Measurements from ENCODE around the gene RPS8.

- TF ChIP-seq ZNF792 (tag by site-specific recombination; IDR thresholded peaks at IDR 0.05) = no peak
- TF ChIP-seq ZNF580 (tag by site-specific recombination; IDR thresholded peaks at IDR 0.05) = no peak
- no peak for TF ChIP-seq ZBTB26 (tag by site-specific recombination; optimal IDR thresholded peaks at IDR 0.05)
- no peak for TF ChIP-seq ATF2 (tag by site-specific recombination; IDR thresholded peaks at IDR 0.05; ENCODE audit: low read depth)
- no peak for TF ChIP-seq ZNF274 (IDR thresholded peaks at IDR 0.05; ENCODE audit: low read length)
- no peak for TF ChIP-seq ZNF274 (tag by site-specific recombination; IDR thresholded peaks at IDR 0.05; ENCODE audit: borderline replicate concordance)
- TF ChIP-seq ZNF404 (tag by site-specific recombination; IDR thresholded peaks at IDR 0.05) = no peak
- no peak for TF ChIP-seq CTCF (tag by site-specific recombination; IDR thresholded peaks at IDR 0.05)
- no peak for TF ChIP-seq PATZ1 (tag by site-specific recombination; IDR thresholded peaks at IDR 0.05)
- TF ChIP-seq ZBTB10 (tag by site-specific recombination; IDR thresholded peaks at IDR 0.05) = no peak
- no peak for TF ChIP-seq ZNF112 (tag by site-specific recombination; IDR thresholded peaks at IDR 0.05)
- no peak for TF ChIP-seq ZBTB21 (tag by site-specific recombination; IDR thresholded peaks at IDR 0.05)
- no peak for TF ChIP-seq SALL2 (tag by site-specific recombination; IDR thresholded peaks at IDR 0.05; ENCODE audit: borderline replicate concordance)
Measured at GRCh38 chr1:44787506-44787905, 12.2 kb downstream of the RPS8 start.

Measured in HEK293 (cell line).